SJCRH30 (cell line): Measurements from ENCODE around the gene KATNA1. TPM values are rescaled to one million over a fixed set of nuclear protein-coding genes. Genes with fewer than 3 reads are reported as not detected.
"Not testable (repeated sequence)": the region's sequence is repeated elsewhere in the genome, so short reads cannot be mapped to it uniquely, and the experiment has no call there.

Source experiments
- DNase-seq, 2 experiments: peaks; one replicate each; pipeline ENCODE4 v3.0.0-alpha.2; 2015 to 2020
- H3K27ac ChIP-seq: fragments of 250-450 bp; sonication (Bioruptor Pico); 2 replicates; pipeline ENCODE4 v1.5.1; 2020; ENCODE audit warnings: mild to moderate bottlenecking, moderate library complexity
- H3K27me3 ChIP-seq: fragments of 250-450 bp; sonication (Bioruptor Pico); 2 replicates; pipeline ENCODE4 v1.5.1; 2020; ENCODE audit warnings: mild to moderate bottlenecking, moderate library complexity
- H3K36me3 ChIP-seq: fragments of 250-450 bp; sonication (Bioruptor Pico); 2 replicates; pipeline ENCODE4 v1.5.1; 2020; ENCODE audit warnings: mild to moderate bottlenecking, moderate library complexity
- H3K4me1 ChIP-seq: fragments of 250-450 bp; sonication (Bioruptor Pico); 2 replicates; pipeline ENCODE4 v1.5.1; 2020; ENCODE audit warnings: mild to moderate bottlenecking, moderate library complexity
- H3K4me3 ChIP-seq: fragments of 250-450 bp; sonication (Bioruptor Pico); 2 replicates; pipeline ENCODE4 v1.5.1; 2020; ENCODE audit warnings: mild to moderate bottlenecking, moderate library complexity
- H3K9me3 ChIP-seq: fragments of 250-450 bp; sonication (Bioruptor Pico); replicated peaks from 2 replicates; pipeline ENCODE4 v1.5.1; 2020; ENCODE audit warnings: mild to moderate bottlenecking, moderate library complexity
- total RNA-seq: library from RNA; depleted of rRNA; stranded (reverse); fragments of >200 nt; shearing (Covaris generic); gene quantifications from 2 replicates; pipeline ENCODE4 v1.2.3, GENCODE V29; 2014; rRNA removed

Gene KATNA1
- 32.9 and 39.7 TPM in 2 replicates for total RNA-seq

GRCh38 chr6:149648148-149649145, at the start of gene KATNA1:
TSS of gene KATNA1 (minus strand) at chr6:149648714. CDS start at chr6:149638547, 10,167 bp downstream.
- H3K9me3 ChIP-seq = no peaks in the 10 kb centered on the region
- DNase-seq = peak; percentile 86 to 90

GRCh38 chr6:149698175-149698574, 49.7 kb upstream of the KATNA1 start:
- H3K27me3 ChIP-seq = no peaks in the 10 kb centered on the region
- no peak overlapping the region for H3K27ac ChIP-seq
- no peaks in the 10 kb centered on the region for H3K9me3 ChIP-seq
- no peaks in the 10 kb centered on the region for H3K4me1 ChIP-seq
- no peak overlapping the region for H3K4me3 ChIP-seq
- H3K36me3 ChIP-seq = peaks cover 37% of the 10 kb centered on the region
- no peak for DNase-seq

More at GRCh38 chr6:149648148-149649145, at the start of gene KATNA1:
- H3K4me3 ChIP-seq = peak within 1 kb of the TSS; percentile 79
- peak within 1 kb of the TSS; percentile 54 for H3K27ac ChIP-seq
- peaks cover 7% of the 10 kb centered on the region; the same call in 1 of the 2 replicates for H3K4me1 ChIP-seq
- no peaks in the 10 kb centered on the region for H3K36me3 ChIP-seq
- H3K27me3 ChIP-seq = no peaks in the 10 kb centered on the region

GRCh38 chr6:149696901-149697300, 48.4 kb upstream of the KATNA1 start:
- Histone ChIP-seq H3K4me3 (no peak overlapping the region), H3K27ac (no peak overlapping the region), H3K36me3 (peaks cover 41% of the 10 kb centered on the region), H3K4me1 (no peaks in the 10 kb centered on the region), H3K9me3 (no peaks in the 10 kb centered on the region), H3K27me3 (no peaks in the 10 kb centered on the region)
- DNase-seq = no peak

GRCh38 chr6:149694921-149695320, 46.4 kb upstream of the KATNA1 start:
- Histone ChIP-seq H3K27ac (no peak overlapping the region), H3K27me3 (no peaks in the 10 kb centered on the region), H3K9me3 (no peaks in the 10 kb centered on the region), H3K36me3 (peaks cover 40% of the 10 kb centered on the region), H3K4me1 (no peaks in the 10 kb centered on the region), H3K4me3 (no peak overlapping the region)
- no peak for DNase-seq

- H3K36me3 ChIP-seq = peaks cover 40% of the 10 kb centered on the region
- H3K4me1 ChIP-seq = no peaks in the 10 kb centered on the region
- no peaks in the 10 kb centered on the region for H3K9me3 ChIP-seq
- DNase-seq = no peak
- no peak overlapping the region for H3K27ac ChIP-seq
- H3K4me3 ChIP-seq = no peak overlapping the region
- no peaks in the 10 kb centered on the region for H3K27me3 ChIP-seq
These were observed 42.7 kb upstream of the KATNA1 start for GRCh38 chr6:149691201-149691600.

GRCh38 chr6:149686230-149686629, 37.7 kb upstream of the KATNA1 start:
- peaks cover 39% of the 10 kb centered on the region for H3K36me3 ChIP-seq
- no peak overlapping the region for H3K27ac ChIP-seq
- no peak overlapping the region for H3K4me3 ChIP-seq
- no peaks in the 10 kb centered on the region for H3K9me3 ChIP-seq
- no peaks in the 10 kb centered on the region for H3K27me3 ChIP-seq
- no peak for DNase-seq
- H3K4me1 ChIP-seq = no peaks in the 10 kb centered on the region

- H3K4me3 ChIP-seq = no peak overlapping the region
- H3K27me3 ChIP-seq = no peaks in the 10 kb centered on the region
- H3K27ac ChIP-seq = no peak overlapping the region
- peak; percentile 10 to 25 for DNase-seq
- peaks cover 49% of the 10 kb centered on the region for H3K36me3 ChIP-seq
- no peaks in the 10 kb centered on the region for H3K9me3 ChIP-seq
- H3K4me1 ChIP-seq = no peaks in the 10 kb centered on the region
These were observed 34.8 kb upstream of the KATNA1 start for GRCh38 chr6:149683256-149683859.

GRCh38 chr6:149681845-149682244, 33.3 kb upstream of the KATNA1 start:
- DNase-seq, H3K4me3 ChIP-seq, H3K4me1 ChIP-seq, H3K27ac ChIP-seq, H3K9me3 ChIP-seq, H3K27me3 ChIP-seq: not testable (repeated sequence)
- H3K36me3 ChIP-seq = peaks cover 54% of the 10 kb centered on the region

DNA sequence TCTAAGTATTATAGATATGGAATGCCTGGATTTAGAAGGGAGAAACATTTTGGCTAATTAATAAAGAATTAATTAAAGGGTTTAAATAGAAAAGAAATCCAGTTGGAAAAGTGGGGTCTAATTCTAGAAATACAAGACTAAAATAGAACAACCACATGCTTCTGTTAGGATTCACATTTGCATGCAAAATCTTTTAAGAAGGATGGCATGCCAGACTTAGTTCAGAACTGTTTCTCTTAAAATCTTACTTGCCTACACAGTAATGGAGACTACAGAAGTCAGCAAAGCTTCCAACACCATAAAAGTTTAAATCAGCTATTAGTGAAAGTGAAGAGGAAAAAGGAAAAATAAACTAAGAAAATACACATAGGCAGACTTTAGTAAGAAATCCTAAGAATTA, 32.7 kb upstream of the KATNA1 start:
- H3K27ac ChIP-seq = no peak overlapping the region
- DNase-seq = no peak
- no peaks in the 10 kb centered on the region for H3K27me3 ChIP-seq
- no peaks in the 10 kb centered on the region for H3K9me3 ChIP-seq
- peaks cover 59% of the 10 kb centered on the region for H3K36me3 ChIP-seq
- no peak overlapping the region for H3K4me3 ChIP-seq
- no peaks in the 10 kb centered on the region for H3K4me1 ChIP-seq

GRCh38 chr6:149680503-149680902, 32.0 kb upstream of the KATNA1 start:
- Histone ChIP-seq H3K4me3 (no peak overlapping the region), H3K36me3 (peaks cover 61% of the 10 kb centered on the region)
- DNase-seq = no peak

DNA sequence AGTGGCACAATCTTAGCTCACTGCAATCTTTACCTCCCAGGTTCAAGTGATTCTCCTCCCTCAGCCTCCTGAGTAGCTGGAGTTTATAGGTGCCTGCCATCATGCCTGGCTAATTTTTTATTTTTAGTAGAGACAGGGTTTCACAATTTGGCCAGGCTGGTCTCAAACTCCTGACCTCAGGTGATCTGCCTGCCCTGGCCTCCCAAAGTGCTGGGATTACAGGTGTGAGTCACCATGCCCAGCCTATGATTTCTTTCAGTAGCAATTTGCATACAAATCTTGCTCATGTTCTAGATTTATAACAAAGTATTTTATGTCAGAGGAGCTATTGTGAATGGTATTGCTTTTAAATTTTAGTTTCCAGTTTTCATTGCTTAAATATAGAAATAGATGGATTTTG, 23.8 kb upstream of the KATNA1 start:
- H3K27me3 ChIP-seq, H3K27ac ChIP-seq, H3K4me3 ChIP-seq, H3K4me1 ChIP-seq, H3K9me3 ChIP-seq, DNase-seq: not testable (repeated sequence)
- H3K36me3 ChIP-seq = peaks cover 58% of the 10 kb centered on the region

More at GRCh38 chr6:149680503-149680902, 32.0 kb upstream of the KATNA1 start:
- Histone ChIP-seq H3K9me3 (no peaks in the 10 kb centered on the region), H3K27me3 (no peaks in the 10 kb centered on the region), H3K27ac (no peak overlapping the region), H3K4me1 (no peaks in the 10 kb centered on the region)

DNA sequence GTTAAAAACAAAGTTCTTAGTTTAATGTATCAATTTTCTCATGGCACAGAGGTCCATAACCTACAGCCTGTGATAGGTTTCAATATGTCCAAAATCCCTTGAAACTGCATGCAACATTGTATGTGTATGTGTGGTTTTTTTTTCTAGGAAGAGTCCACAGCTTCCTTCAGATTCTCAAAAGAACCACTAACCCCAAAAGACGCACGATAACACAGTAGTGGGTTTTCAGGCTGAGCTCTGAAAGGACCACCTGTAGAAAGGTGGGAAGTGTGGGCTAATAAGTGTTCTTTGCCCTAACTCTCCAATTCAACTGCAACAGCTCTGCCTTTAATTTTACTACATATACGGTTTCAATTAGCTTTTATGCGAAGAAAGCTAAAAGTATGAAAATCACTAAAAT, 11.5 kb upstream of the KATNA1 start:
- DNase-seq = no peak
- no peak overlapping the region for H3K27ac ChIP-seq
- H3K4me3 ChIP-seq = no peak overlapping the region
- no peaks in the 10 kb centered on the region for H3K9me3 ChIP-seq
- no peaks in the 10 kb centered on the region for H3K27me3 ChIP-seq
- H3K36me3 ChIP-seq = peaks cover 37% of the 10 kb centered on the region
- no peaks in the 10 kb centered on the region for H3K4me1 ChIP-seq

GRCh38 chr6:149657441-149657840, 8.9 kb upstream of the KATNA1 start:
- H3K27ac ChIP-seq = no peak overlapping the region
- H3K27me3 ChIP-seq = no peaks in the 10 kb centered on the region
- DNase-seq = no peak
- peaks cover 26% of the 10 kb centered on the region for H3K36me3 ChIP-seq
- H3K4me1 ChIP-seq = no peaks in the 10 kb centered on the region
- no peaks in the 10 kb centered on the region for H3K9me3 ChIP-seq
- no peak overlapping the region for H3K4me3 ChIP-seq

GRCh38 chr6:149651056-149651455, 2.5 kb upstream of the KATNA1 start:
- DNase-seq = no peak
- Histone ChIP-seq H3K36me3 (no peaks in the 10 kb centered on the region), H3K4me1 (peaks cover 5% of the 10 kb centered on the region; the same call in 1 of the 2 replicates), H3K4me3 (no peak overlapping the region), H3K9me3 (no peaks in the 10 kb centered on the region), H3K27ac (no peak overlapping the region), H3K27me3 (no peaks in the 10 kb centered on the region)

GRCh38 chr6:149646599-149646998, 1.9 kb downstream of the KATNA1 start:
- no peaks in the 10 kb centered on the region for H3K27me3 ChIP-seq
- H3K36me3 ChIP-seq = 0 out of 2 replicates have a peak, but pooled peaks cover 6% of the 10 kb centered on the region
- H3K4me3 ChIP-seq = peak overlapping the region; percentile 79
- H3K27ac ChIP-seq = peak overlapping the region; percentile 41
- peaks cover 7% of the 10 kb centered on the region; the same call in 1 of the 2 replicates for H3K4me1 ChIP-seq
- no peak for DNase-seq
- H3K9me3 ChIP-seq = no peaks in the 10 kb centered on the region
